Skeletal muscle satellite cell (primary cell): Measurements from ENCODE around the gene ZNF318. TPM values are rescaled to one million over a fixed set of nuclear protein-coding genes. Genes with fewer than 3 reads are reported as not detected.
A peak's percentile ranks its signal among the peaks of the same experiment; 100 is the strongest.
"Not testable (repeated sequence)": the region's sequence is repeated elsewhere in the genome, so short reads cannot be mapped to it uniquely, and the experiment has no call there.

Experiments
- H3K27me3 ChIP-seq: 2 replicates; pipeline ENCODE4 v1.7.0; 2013; ENCODE audit warnings: low read length; ENCODE audit not compliant: control insufficient read depth, insufficient read depth
- H3K36me3 ChIP-seq: 2 replicates; pipeline ENCODE4 v1.7.0; 2013; ENCODE audit warnings: mild to moderate bottlenecking, control low read depth, low read length; ENCODE audit not compliant: insufficient read depth
- H3K4me1 ChIP-seq: 2 replicates; pipeline ENCODE4 v1.7.0; 2013; ENCODE audit warnings: low read length; ENCODE audit not compliant: control insufficient read depth, insufficient read depth
- H3K4me2 ChIP-seq: 2 replicates; pipeline ENCODE4 v1.7.0; 2013; ENCODE audit warnings: mild to moderate bottlenecking, low read length
- H3K4me3 ChIP-seq: 2 replicates; pipeline ENCODE4 v1.7.0; 2013; ENCODE audit warnings: low read length
- H3K9ac ChIP-seq: 2 replicates; pipeline ENCODE4 v1.7.0; 2013; ENCODE audit warnings: mild to moderate bottlenecking, low read depth, low read length, moderate library complexity
- H3K9me3 ChIP-seq: replicated peaks from 2 replicates; pipeline ENCODE4 v1.7.0; 2013; ENCODE audit warnings: mild to moderate bottlenecking, control low read depth, low read length
- total RNA-seq: library from RNA; depleted of rRNA; stranded (reverse); fragments of >200 nt; gene quantifications from 2 replicates; pipeline ENCODE4 v1.2.3, GENCODE V29; 2012; rRNA removed

ZNF318 gene, protein sequence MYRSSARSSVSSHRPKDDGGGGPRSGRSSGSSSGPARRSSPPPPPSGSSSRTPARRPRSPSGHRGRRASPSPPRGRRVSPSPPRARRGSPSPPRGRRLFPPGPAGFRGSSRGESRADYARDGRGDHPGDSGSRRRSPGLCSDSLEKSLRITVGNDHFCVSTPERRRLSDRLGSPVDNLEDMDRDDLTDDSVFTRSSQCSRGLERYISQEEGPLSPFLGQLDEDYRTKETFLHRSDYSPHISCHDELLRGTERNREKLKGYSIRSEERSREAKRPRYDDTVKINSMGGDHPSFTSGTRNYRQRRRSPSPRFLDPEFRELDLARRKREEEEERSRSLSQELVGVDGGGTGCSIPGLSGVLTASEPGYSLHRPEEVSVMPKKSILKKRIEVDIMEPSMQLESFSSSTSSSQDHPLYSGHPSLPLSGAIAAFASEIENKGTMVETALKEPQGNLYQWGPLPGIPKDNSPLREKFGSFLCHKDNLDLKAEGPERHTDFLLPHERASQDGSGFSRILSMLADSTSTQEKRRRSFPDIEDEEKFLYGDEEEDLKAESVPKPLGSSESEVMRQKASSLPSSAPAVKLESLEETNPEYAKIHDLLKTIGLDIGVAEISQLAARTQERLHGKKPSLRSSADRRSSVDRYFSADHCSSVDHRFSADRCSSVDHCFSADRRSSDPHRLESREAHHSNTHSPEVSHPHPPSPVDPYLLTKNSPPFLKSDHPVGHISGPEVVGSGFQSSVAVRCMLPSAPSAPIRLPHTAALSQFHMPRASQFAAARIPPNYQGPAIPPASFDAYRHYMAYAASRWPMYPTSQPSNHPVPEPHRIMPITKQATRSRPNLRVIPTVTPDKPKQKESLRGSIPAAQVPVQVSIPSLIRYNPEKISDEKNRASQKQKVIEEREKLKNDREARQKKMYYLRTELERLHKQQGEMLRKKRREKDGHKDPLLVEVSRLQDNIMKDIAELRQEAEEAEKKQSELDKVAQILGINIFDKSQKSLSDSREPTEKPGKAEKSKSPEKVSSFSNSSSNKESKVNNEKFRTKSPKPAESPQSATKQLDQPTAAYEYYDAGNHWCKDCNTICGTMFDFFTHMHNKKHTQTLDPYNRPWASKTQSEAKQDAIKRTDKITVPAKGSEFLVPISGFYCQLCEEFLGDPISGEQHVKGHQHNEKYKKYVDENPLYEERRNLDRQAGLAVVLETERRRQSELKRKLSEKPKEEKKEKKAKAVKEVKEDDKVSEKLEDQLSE (N-terminal part only)
- 5.6 and 7.2 TPM in 2 replicates for total RNA-seq

DNA sequence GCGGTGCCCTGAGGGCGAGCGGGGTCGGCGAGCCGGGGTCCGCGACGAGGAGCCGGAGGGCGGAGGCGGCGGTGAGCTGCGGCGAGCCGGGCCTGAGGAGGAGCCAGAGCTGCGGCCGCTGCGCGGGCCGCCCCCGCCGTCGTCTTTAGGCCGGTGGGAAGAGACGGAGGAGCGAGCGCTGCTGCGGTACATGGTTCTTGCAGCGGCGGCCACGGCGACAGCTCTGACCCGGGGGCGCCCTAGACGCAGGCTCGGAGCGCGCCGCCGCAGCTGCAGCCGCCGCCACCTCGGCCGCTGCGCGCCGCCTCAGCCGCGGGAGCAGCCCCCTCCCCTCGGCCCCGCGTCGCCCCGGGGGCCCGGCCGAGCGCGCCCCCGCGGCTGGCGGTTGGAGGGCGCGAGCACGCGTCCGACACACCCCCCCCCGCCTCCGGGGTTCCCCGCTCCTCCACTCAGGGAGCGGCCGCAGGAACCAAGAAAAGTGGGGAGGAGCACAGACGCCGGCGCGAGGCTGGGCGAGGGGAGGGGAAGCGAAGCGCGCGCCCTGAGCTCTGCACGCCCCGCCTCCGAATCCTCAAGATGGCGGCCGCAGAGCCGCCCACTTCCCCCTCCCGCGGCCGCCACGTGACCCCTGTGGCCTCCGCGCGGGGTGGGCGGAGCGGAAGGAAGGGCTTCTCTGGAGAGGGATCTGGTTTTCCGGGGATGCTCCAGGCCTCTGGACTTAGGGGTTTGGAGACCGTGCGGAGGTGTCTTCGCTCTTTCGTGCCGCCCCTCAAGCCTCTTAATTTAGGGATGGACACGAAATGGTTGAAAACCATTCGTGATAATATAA lies at the start of gene ZNF318:
ZNF318 (minus strand) TSS at position 474 of the 829 bp plus-strand sequence; CDS start at position 192, 282 bp downstream.
- Histone ChIP-seq H3K36me3 (peaks cover 12% of the 10 kb centered on the region), H3K9me3 (no peaks in the 10 kb centered on the region), H3K4me3 (peak within 1 kb of the TSS; percentile 69), H3K4me1 (peaks cover 15% of the 10 kb centered on the region), H3K4me2 (peak within 1 kb of the TSS; percentile 99), H3K27me3 (no peaks in the 10 kb centered on the region), H3K9ac (peak within 1 kb of the TSS; percentile 85)

- H3K9me3 ChIP-seq = peaks cover 5% of the 10 kb centered on the region
- no peaks in the 10 kb centered on the region for H3K36me3 ChIP-seq
- H3K4me1 ChIP-seq = no peaks in the 10 kb centered on the region
- no peak overlapping the region for H3K4me3 ChIP-seq
- peaks cover 39% of the 10 kb centered on the region for H3K27me3 ChIP-seq
- no peak overlapping the region for H3K9ac ChIP-seq
- no peak overlapping the region for H3K4me2 ChIP-seq
Measured at GRCh38 chr6:43416935-43417334, 47.5 kb upstream of the ZNF318 start.

DNA sequence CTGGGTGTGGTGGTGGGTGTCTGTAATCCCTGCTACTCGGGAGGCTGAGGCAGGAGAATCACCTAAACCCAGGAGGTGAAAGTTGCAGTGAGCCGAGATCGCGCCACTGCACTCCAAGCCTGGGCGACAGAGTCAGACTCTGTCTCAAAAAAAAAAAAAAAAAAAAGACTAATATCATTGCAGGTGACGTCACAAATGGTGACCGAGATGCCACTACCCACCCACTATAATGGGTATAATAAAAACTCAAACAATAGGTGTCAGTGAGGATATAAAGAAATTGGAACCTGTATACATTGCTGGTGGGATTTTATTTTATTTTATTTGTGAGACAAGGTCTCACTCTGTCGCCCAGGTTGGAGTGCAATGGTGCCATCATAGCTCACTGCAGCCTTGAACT lies 45.8 kb upstream of the ZNF318 start:
- peaks cover 36% of the 10 kb centered on the region for H3K27me3 ChIP-seq
- H3K9me3 ChIP-seq, H3K4me1 ChIP-seq, H3K4me3 ChIP-seq, H3K9ac ChIP-seq, H3K36me3 ChIP-seq, H3K4me2 ChIP-seq: not testable (repeated sequence)

- Histone ChIP-seq H3K4me1 (no peaks in the 10 kb centered on the region), H3K4me2 (no peak overlapping the region), H3K36me3 (no peaks in the 10 kb centered on the region), H3K9me3 (peaks cover 5% of the 10 kb centered on the region), H3K9ac (no peak overlapping the region), H3K27me3 (peaks cover 40% of the 10 kb centered on the region), H3K4me3 (no peak overlapping the region)
Measured at GRCh38 chr6:43413002-43413401, 43.6 kb upstream of the ZNF318 start.

DNA sequence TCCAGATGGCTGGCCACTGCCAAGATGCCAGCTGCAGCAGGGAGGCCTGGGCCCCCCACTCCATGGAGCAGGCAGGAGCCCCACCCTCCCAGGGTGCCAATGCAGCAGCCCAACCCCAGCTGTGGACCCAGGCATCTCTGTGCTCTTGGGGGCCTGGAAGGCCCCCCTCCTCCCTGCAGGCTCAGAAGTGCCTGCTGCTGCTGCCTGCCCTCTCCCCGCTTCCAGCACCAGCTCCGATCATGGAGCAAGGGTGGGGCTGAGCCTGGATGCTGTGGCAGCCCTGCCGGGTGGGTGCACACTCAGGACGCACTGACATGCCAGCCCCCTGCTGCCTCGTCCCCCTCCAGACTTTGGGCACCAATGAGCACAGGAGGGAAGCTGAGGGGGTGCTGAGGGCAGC lies 43.1 kb upstream of the ZNF318 start:
- H3K4me3 ChIP-seq = no peak overlapping the region
- H3K36me3 ChIP-seq = no peaks in the 10 kb centered on the region
- H3K4me2 ChIP-seq = no peak overlapping the region
- peaks cover 5% of the 10 kb centered on the region for H3K9me3 ChIP-seq
- H3K9ac ChIP-seq = no peak overlapping the region
- peaks cover 36% of the 10 kb centered on the region for H3K27me3 ChIP-seq
- no peaks in the 10 kb centered on the region for H3K4me1 ChIP-seq

- H3K9ac ChIP-seq, H3K9me3 ChIP-seq, H3K4me2 ChIP-seq, H3K4me3 ChIP-seq, H3K4me1 ChIP-seq, H3K36me3 ChIP-seq: not testable (repeated sequence)
- peaks cover 35% of the 10 kb centered on the region for H3K27me3 ChIP-seq
Measured at GRCh38 chr6:43410776-43411175, 41.3 kb upstream of the ZNF318 start.

GRCh38 chr6:43408259-43408658 lies 38.8 kb upstream of the ZNF318 start:
- H3K4me3 ChIP-seq = no peak overlapping the region
- H3K9ac ChIP-seq = no peak overlapping the region
- peaks cover 44% of the 10 kb centered on the region for H3K27me3 ChIP-seq
- H3K9me3 ChIP-seq = peaks cover 4% of the 10 kb centered on the region
- H3K36me3 ChIP-seq = no peaks in the 10 kb centered on the region
- no peak overlapping the region for H3K4me2 ChIP-seq
- no peaks in the 10 kb centered on the region for H3K4me1 ChIP-seq

DNA sequence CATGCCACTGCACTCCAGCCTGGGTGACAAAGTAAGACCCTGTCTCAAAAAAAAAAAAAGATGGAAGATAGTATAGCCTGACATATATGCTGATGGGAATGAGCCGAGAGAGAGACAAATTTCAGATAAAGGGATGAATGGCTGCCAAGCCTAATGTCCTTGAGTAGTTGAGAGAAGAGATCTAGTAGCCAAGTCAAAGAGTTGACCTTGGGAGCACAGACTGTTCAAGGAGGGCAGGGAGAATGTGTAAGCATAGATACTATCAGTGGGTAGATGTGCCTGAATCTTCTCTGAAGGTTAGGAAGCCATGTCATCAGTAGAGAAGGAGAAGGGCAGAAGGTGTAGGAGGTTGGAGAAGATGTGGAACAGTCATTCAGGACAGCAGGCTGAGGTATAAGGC lies 37.8 kb upstream of the ZNF318 start:
- Histone ChIP-seq H3K27me3 (peaks cover 47% of the 10 kb centered on the region), H3K4me2 (no peak overlapping the region), H3K36me3 (no peaks in the 10 kb centered on the region), H3K4me1 (no peaks in the 10 kb centered on the region), H3K4me3 (no peak overlapping the region), H3K9ac (no peak overlapping the region), H3K9me3 (no peaks in the 10 kb centered on the region)

DNA sequence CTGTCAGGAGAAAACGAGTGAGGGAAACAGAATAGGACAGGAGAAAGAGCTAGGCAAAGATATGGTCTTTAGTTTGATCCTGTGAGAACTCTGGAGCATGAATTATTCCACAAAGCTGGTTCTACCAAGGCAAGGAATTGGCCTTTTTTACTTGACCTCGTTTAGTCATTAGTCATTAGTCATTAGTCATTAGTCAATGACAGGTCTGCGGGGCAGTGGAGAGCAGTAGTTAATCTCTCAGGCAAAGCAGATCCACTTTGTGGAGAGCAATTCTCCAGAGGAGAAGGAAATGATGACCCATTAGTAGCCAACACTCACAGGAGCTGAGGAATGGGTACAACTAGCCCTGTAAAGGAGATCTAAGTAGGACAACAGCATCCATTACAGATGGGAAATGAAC lies 35.9 kb upstream of the ZNF318 start:
- peaks cover 50% of the 10 kb centered on the region for H3K27me3 ChIP-seq
- no peaks in the 10 kb centered on the region for H3K36me3 ChIP-seq
- no peaks in the 10 kb centered on the region for H3K4me1 ChIP-seq
- H3K4me3 ChIP-seq = no peak overlapping the region
- H3K9me3 ChIP-seq = no peaks in the 10 kb centered on the region
- H3K4me2 ChIP-seq = no peak overlapping the region
- H3K9ac ChIP-seq = no peak overlapping the region

GRCh38 chr6:43402820-43403219 lies 33.4 kb upstream of the ZNF318 start:
- Histone ChIP-seq H3K27me3 (peaks cover 46% of the 10 kb centered on the region), H3K36me3 (no peaks in the 10 kb centered on the region), H3K9ac (no peak overlapping the region)

More at GRCh38 chr6:43402820-43403219, 33.4 kb upstream of the ZNF318 start:
- no peak overlapping the region for H3K4me2 ChIP-seq
- H3K4me1 ChIP-seq = no peaks in the 10 kb centered on the region
- H3K4me3 ChIP-seq = no peak overlapping the region
- no peaks in the 10 kb centered on the region for H3K9me3 ChIP-seq
